ENCODE results near the gene GABPB1.

Gene GABPB1

DNA sequence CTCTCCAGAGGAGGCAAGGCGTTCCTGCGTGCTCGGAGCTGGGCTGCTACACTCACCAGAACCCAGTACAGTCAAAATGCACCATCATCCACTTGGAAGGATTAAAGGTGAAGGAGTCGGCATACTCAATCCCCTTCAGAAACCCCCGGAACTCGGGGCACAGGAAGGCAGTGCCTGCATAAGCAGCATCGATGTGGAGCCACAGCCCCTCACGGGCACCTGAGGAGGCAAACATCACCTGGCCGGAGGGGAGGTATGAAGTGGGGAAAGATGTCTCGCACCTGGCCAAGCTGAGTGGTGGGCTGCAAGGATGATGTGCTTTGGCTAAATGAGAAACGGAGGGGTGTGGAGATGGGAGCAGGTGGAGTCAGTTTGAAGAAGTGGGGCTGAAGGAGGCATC is 102.4 kb downstream of the GABPB1 start:
- Histone ChIP-seq H3K14ac (ENCODE audit: low read length) (no peak overlapping the region), H2BK120ac (ENCODE audit: low read depth, low read length) (no peak overlapping the region), H3K9me3 (replicated peaks in 1 of 2; ENCODE audit: control insufficient read depth in 2 of 2, insufficient read depth in 1 of 2, low read depth in 1 of 2, low read length in 2 of 2) (no peaks in the 10 kb centered on the region), H3K27ac (replicated peaks; ENCODE audit: low read length) (no peak overlapping the region), H4K91ac (ENCODE audit: low read depth, low read length, poor library complexity) (no peak overlapping the region), H3K4ac (ENCODE audit: low read length) (no peak overlapping the region), H3K4me3 (ENCODE audit: low read length in 2 of 2) (no peak overlapping the region), H3K23ac (ENCODE audit: low read depth, low read length, poor library complexity) (no peak overlapping the region), H3K27me3 (ENCODE audit: control insufficient read depth in 3 of 3, insufficient read depth in 3 of 3, low read depth in 1 of 3, low read length in 3 of 3) (no peaks in the 10 kb centered on the region), H4K8ac (ENCODE audit: low read depth, low read length) (no peak overlapping the region), H3K36me3 (replicated peaks in 1 of 2; ENCODE audit: control insufficient read depth in 2 of 2, insufficient read depth in 2 of 2, low read length in 2 of 2) (no peaks in the 10 kb centered on the region), H3K4me1 (ENCODE audit: control insufficient read depth in 2 of 2, insufficient read depth in 1 of 2, low read depth in 1 of 2, low read length in 2 of 2) (no peaks in the 10 kb centered on the region), H3K79me1 (ENCODE audit: low read depth, low read length) (no peaks in the 10 kb centered on the region), H2BK12ac (ENCODE audit: low read length) (no peak overlapping the region), H2AFZ (ENCODE audit: low read length) (no peak overlapping the region), H3K9ac (ENCODE audit: low read depth, low read length, poor library complexity) (no peak overlapping the region), H3K18ac (ENCODE audit: low read length) (no peak overlapping the region), H2BK15ac (ENCODE audit: low read length) (no peak overlapping the region), H2AK5ac (ENCODE audit: low read depth, low read length) (no peak overlapping the region), H3K4me2 (ENCODE audit: insufficient read depth, low read length, poor library complexity, severe bottlenecking) (no peak overlapping the region), H2BK5ac (ENCODE audit: low read length) (no peak overlapping the region)
- DNase-seq (ENCODE audit: low spot score), result no peak
- WGBS, 2 donors (ENCODE audit: extremely low coverage in 2 of 2, insufficient read length in 2 of 2, insufficient replicate concordance in 1 of 2), result no CpG with 5 or more reads among the region's 11 CpGs

DNA sequence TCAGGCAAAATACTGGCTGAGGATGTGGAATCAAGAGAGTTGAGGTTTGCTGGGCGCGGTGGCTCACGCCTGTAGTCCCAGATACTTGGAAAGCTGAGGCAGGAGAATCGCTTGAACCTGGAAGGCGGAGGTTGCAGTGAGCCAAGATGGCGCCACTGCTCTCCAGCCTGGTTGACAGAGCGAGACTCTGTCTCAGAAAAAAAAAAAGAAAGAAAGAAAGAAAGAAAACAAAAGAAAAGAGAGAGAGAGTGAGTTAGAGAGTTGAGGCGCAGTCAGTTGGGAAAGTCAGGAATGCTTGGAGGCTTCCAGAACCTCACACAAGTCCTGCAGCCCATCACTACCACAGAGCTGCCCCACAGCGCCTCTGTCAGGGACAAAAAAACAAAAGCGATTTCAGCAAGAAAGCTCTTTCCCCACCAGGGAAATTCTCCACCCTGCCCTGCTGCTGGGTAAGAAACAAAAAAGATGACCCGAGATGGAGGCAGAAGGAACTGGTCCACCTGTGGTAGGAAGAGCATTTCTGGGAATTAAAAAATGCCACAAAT is 103.3 kb downstream of the GABPB1 start:
- no peaks in the 10 kb centered on the region for H3K79me1 ChIP-seq (ENCODE audit: low read depth, low read length)
- no peak overlapping the region for H3K14ac ChIP-seq (ENCODE audit: low read length)
- H2AK5ac ChIP-seq (ENCODE audit: low read depth, low read length), result no peak overlapping the region
- H3K4me3 ChIP-seq (ENCODE audit: low read length in 2 of 2), result no peak overlapping the region
- no peak overlapping the region for H3K4ac ChIP-seq (ENCODE audit: low read length)
- H3K23ac ChIP-seq (ENCODE audit: low read depth, low read length, poor library complexity), result no peak overlapping the region
- H3K9ac ChIP-seq (ENCODE audit: low read depth, low read length, poor library complexity), result no peak overlapping the region
- H3K27ac ChIP-seq (replicated peaks; ENCODE audit: low read length), result no peak overlapping the region
- no peaks in the 10 kb centered on the region for H3K9me3 ChIP-seq (replicated peaks in 1 of 2; ENCODE audit: control insufficient read depth in 2 of 2, insufficient read depth in 1 of 2, low read depth in 1 of 2, low read length in 2 of 2)
- no peak overlapping the region for H2BK15ac ChIP-seq (ENCODE audit: low read length)
- H2AFZ ChIP-seq (ENCODE audit: low read length), result no peak overlapping the region
- no peaks in the 10 kb centered on the region for H3K4me1 ChIP-seq (ENCODE audit: control insufficient read depth in 2 of 2, insufficient read depth in 1 of 2, low read depth in 1 of 2, low read length in 2 of 2)
- no CpG with 5 or more reads among the region's 11 CpGs for WGBS, 2 donors (ENCODE audit: extremely low coverage in 2 of 2, insufficient read length in 2 of 2, insufficient replicate concordance in 1 of 2)
- no peak overlapping the region for H2BK5ac ChIP-seq (ENCODE audit: low read length)
- H3K18ac ChIP-seq (ENCODE audit: low read length), result no peak overlapping the region
- no peak overlapping the region for H2BK12ac ChIP-seq (ENCODE audit: low read length)
- no peak overlapping the region for H4K91ac ChIP-seq (ENCODE audit: low read depth, low read length, poor library complexity)
- H4K8ac ChIP-seq (ENCODE audit: low read depth, low read length), result no peak overlapping the region
- no peaks in the 10 kb centered on the region for H3K36me3 ChIP-seq (replicated peaks in 1 of 2; ENCODE audit: control insufficient read depth in 2 of 2, insufficient read depth in 2 of 2, low read length in 2 of 2)
- no peak overlapping the region for H3K4me2 ChIP-seq (ENCODE audit: insufficient read depth, low read length, poor library complexity, severe bottlenecking)
- no peak overlapping the region for H2BK120ac ChIP-seq (ENCODE audit: low read depth, low read length)
- DNase-seq (ENCODE audit: low spot score), result no peak
- no peaks in the 10 kb centered on the region for H3K27me3 ChIP-seq (ENCODE audit: control insufficient read depth in 3 of 3, insufficient read depth in 3 of 3, low read depth in 1 of 3, low read length in 3 of 3)

DNA sequence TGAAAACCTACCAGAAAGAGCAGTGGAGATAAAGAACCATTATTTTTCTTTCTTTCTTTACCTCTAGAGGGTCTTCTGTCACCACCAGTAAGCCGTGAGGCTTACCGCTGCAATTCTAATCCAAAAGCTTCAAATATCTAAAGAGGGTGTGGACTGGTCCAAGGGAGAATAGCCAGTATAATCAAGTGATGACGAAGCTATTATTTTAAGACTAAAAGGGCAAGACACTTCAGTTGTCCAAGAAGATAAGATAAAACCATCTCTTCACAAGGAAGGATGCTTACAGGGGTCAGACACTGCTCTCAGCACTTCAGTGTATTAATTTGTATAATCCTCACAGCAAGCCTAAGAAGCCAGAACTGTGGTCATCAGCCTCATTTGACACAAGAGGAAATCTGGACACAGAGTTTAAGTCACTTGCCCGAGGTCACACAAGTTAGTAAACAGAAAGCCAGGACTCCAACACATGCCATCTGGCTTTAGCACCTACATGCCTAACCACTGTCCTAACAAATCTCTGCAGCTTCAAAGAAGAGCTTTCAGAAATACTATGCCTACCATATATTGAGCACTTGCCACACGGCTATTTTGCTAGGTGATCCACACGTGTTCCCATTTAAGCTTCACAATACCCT is 104.1 kb downstream of the GABPB1 start:
- Histone ChIP-seq H4K91ac (ENCODE audit: low read depth, low read length, poor library complexity) (no peak overlapping the region), H2AFZ (ENCODE audit: low read length) (no peak overlapping the region), H2BK5ac (ENCODE audit: low read length) (no peak overlapping the region), H2BK120ac (ENCODE audit: low read depth, low read length) (no peak overlapping the region), H2AK5ac (ENCODE audit: low read depth, low read length) (no peak overlapping the region), H3K9me3 (replicated peaks in 1 of 2; ENCODE audit: control insufficient read depth in 2 of 2, insufficient read depth in 1 of 2, low read depth in 1 of 2, low read length in 2 of 2) (no peaks in the 10 kb centered on the region), H3K9ac (ENCODE audit: low read depth, low read length, poor library complexity) (no peak overlapping the region), H2BK15ac (ENCODE audit: low read length) (no peak overlapping the region), H3K36me3 (replicated peaks in 1 of 2; ENCODE audit: control insufficient read depth in 2 of 2, insufficient read depth in 2 of 2, low read length in 2 of 2) (no peaks in the 10 kb centered on the region), H2BK12ac (ENCODE audit: low read length) (no peak overlapping the region), H3K14ac (ENCODE audit: low read length) (no peak overlapping the region), H3K4me3 (ENCODE audit: low read length in 2 of 2) (no peak overlapping the region), H3K79me1 (ENCODE audit: low read depth, low read length) (no peaks in the 10 kb centered on the region), H3K27me3 (ENCODE audit: control insufficient read depth in 3 of 3, insufficient read depth in 3 of 3, low read depth in 1 of 3, low read length in 3 of 3) (peaks cover 0 to 4% (median 0%) of the 10 kb centered on the region in 3 experiments), H3K4me1 (ENCODE audit: control insufficient read depth in 2 of 2, insufficient read depth in 1 of 2, low read depth in 1 of 2, low read length in 2 of 2) (no peaks in the 10 kb centered on the region), H3K23ac (ENCODE audit: low read depth, low read length, poor library complexity) (no peak overlapping the region), H3K4me2 (ENCODE audit: insufficient read depth, low read length, poor library complexity, severe bottlenecking) (no peak overlapping the region), H3K18ac (ENCODE audit: low read length) (no peak overlapping the region), H4K8ac (ENCODE audit: low read depth, low read length) (no peak overlapping the region), H3K4ac (ENCODE audit: low read length) (no peak overlapping the region), H3K27ac (replicated peaks; ENCODE audit: low read length) (no peak overlapping the region)
- DNase-seq (ENCODE audit: low spot score), result no peak
- WGBS, 2 donors (ENCODE audit: extremely low coverage in 2 of 2, insufficient read length in 2 of 2, insufficient replicate concordance in 1 of 2), result no CpG with 5 or more reads among the region's 6 CpGs

DNA sequence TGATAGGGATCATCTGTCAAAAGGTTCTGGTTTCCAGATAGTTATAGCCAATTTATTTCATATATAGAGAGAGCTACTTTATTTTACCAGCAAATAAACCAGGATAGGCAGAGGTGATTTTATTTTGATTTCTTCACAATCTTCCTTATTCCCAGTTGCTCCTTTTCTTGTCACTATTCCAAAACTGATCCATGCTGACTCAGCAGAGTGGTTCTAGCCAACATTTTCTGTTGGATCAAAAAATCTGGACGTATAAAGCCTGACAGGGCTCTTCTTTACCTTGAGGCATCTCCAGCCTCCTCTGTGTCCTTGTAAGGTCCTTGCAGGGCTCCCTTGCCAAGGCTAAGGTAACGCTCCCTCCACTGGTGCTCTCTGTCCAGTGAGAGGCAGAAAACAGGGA is 105.3 kb downstream of the GABPB1 start:
- no peak overlapping the region for H2BK15ac ChIP-seq (ENCODE audit: low read length)
- no peaks in the 10 kb centered on the region for H3K79me1 ChIP-seq (ENCODE audit: low read depth, low read length)
- peaks cover 0 to 4% (median 0%) of the 10 kb centered on the region in 3 experiments for H3K27me3 ChIP-seq (ENCODE audit: control insufficient read depth in 3 of 3, insufficient read depth in 3 of 3, low read depth in 1 of 3, low read length in 3 of 3)
- no peak overlapping the region for H4K8ac ChIP-seq (ENCODE audit: low read depth, low read length)
- no peak overlapping the region for H3K27ac ChIP-seq (replicated peaks; ENCODE audit: low read length)
- no peak overlapping the region for H2AFZ ChIP-seq (ENCODE audit: low read length)
- no peak overlapping the region for H2AK5ac ChIP-seq (ENCODE audit: low read depth, low read length)
- H3K36me3 ChIP-seq (replicated peaks in 1 of 2; ENCODE audit: control insufficient read depth in 2 of 2, insufficient read depth in 2 of 2, low read length in 2 of 2), result no peaks in the 10 kb centered on the region
- H4K91ac ChIP-seq (ENCODE audit: low read depth, low read length, poor library complexity), result no peak overlapping the region
- no peak for DNase-seq (ENCODE audit: low spot score)
- no peak overlapping the region for H3K14ac ChIP-seq (ENCODE audit: low read length)
- no peak overlapping the region for H2BK5ac ChIP-seq (ENCODE audit: low read length)
- no peak overlapping the region for H2BK120ac ChIP-seq (ENCODE audit: low read depth, low read length)
- no peaks in the 10 kb centered on the region for H3K4me1 ChIP-seq (ENCODE audit: control insufficient read depth in 2 of 2, insufficient read depth in 1 of 2, low read depth in 1 of 2, low read length in 2 of 2)
- no peaks in the 10 kb centered on the region for H3K9me3 ChIP-seq (replicated peaks in 1 of 2; ENCODE audit: control insufficient read depth in 2 of 2, insufficient read depth in 1 of 2, low read depth in 1 of 2, low read length in 2 of 2)
- no peak overlapping the region for H2BK12ac ChIP-seq (ENCODE audit: low read length)
- H3K18ac ChIP-seq (ENCODE audit: low read length), result no peak overlapping the region
- WGBS, 2 donors (ENCODE audit: extremely low coverage in 2 of 2, insufficient read length in 2 of 2, insufficient replicate concordance in 1 of 2), result no CpG with 5 or more reads among the region's 2 CpGs
- H3K4me2 ChIP-seq (ENCODE audit: insufficient read depth, low read length, poor library complexity, severe bottlenecking), result no peak overlapping the region
- H3K9ac ChIP-seq (ENCODE audit: low read depth, low read length, poor library complexity), result no peak overlapping the region
- no peak overlapping the region for H3K4ac ChIP-seq (ENCODE audit: low read length)
- H3K4me3 ChIP-seq (ENCODE audit: low read length in 2 of 2), result no peak overlapping the region
- no peak overlapping the region for H3K23ac ChIP-seq (ENCODE audit: low read depth, low read length, poor library complexity)

Measured in neuronal stem cell (in vitro differentiated cells).